Panc1 (cell line): ENCODE data around the gene ZCCHC17. TPM values are rescaled to one million over a fixed set of nuclear protein-coding genes. Genes with fewer than 3 reads are reported as not detected.

Experiments
- ATAC-seq: fragments of 200-7000 bp; cut with Tn5 transposase; 2 replicates; pipeline ENCODE4 v1.9.1; 2020; ENCODE audit warnings: mild to moderate bottlenecking, moderate library complexity
- BruUV-seq: library from RNA; stranded (reverse); fragments of 400-500 nt; replicated peaks from 2 replicates; lab custom pipeline; 2021; lab: Mats Ljungman, UMichigan
- CTCF ChIA-PET: fragments of 300-600 bp; sonication (Branson Sonifier 250); formaldehyde crosslinking; loops from one replicate; lab custom pipeline; 2022; ENCODE audit warnings: antibody characterized with exemption; lab: Charles Lee
- POLR2A ChIA-PET: fragments of 300-600 bp; sonication (Branson Sonifier 250); formaldehyde crosslinking; loops from one replicate; lab custom pipeline; 2022; ENCODE audit warnings: antibody characterized with exemption; lab: Charles Lee
- DNase-seq: peaks from one replicate; pipeline ENCODE4 v3.0.0-alpha.2; 2010; ENCODE audit warnings: low read depth, low spot score
- H3K27ac ChIP-seq: 2 replicates; pipeline ENCODE4 v1.5.1; 2011; ENCODE audit warnings: mild to moderate bottlenecking, low read length, inconsistent platforms
- H3K27me3 ChIP-seq: fragments of 200-500 bp; sonication (Bioruptor generic); 2 replicates; pipeline ENCODE4 v1.6.0; 2014; ENCODE audit warnings: low read length, inconsistent platforms; ENCODE audit not compliant: control insufficient read depth, insufficient read depth
- H3K36me3 ChIP-seq: fragments of 200-500 bp; sonication (Bioruptor generic); 2 replicates; pipeline ENCODE4 v1.5.1; 2014; ENCODE audit warnings: inconsistent platforms, mild to moderate bottlenecking, low read length, moderate library complexity; ENCODE audit not compliant: control insufficient read depth, insufficient read depth
- H3K4me1 ChIP-seq: 2 replicates; pipeline ENCODE4 v1.5.1; 2011; ENCODE audit warnings: inconsistent platforms, mild to moderate bottlenecking, low read length, moderate library complexity; ENCODE audit not compliant: control insufficient read depth, insufficient read depth
- H3K4me3 ChIP-seq, 2 experiments: 2 replicates each; pipeline ENCODE4 v1.5.1; 2011 to 2012; ENCODE audit warnings: low read depth in 2 of 2, low read length in 2 of 2, mild to moderate bottlenecking in 2 of 2, inconsistent platforms in 1 of 2, moderate library complexity in 1 of 2
- H3K9me3 ChIP-seq: fragments of 200-500 bp; sonication (Bioruptor generic); 2 replicates; pipeline ENCODE4 v1.5.1; 2014; ENCODE audit warnings: low read depth, mild to moderate bottlenecking, inconsistent platforms, low read length, moderate library complexity; ENCODE audit not compliant: control insufficient read depth, insufficient read depth
- POLR2AphosphoS5 ChIP-seq: IDR thresholded peaks from 2 replicates; pipeline ENCODE4 v1.6.1; 2012; ENCODE audit warnings: mild to moderate bottlenecking, low read depth, low read length, moderate library complexity
- SIN3A ChIP-seq: IDR thresholded peaks from 2 replicates; pipeline ENCODE4 v1.6.1; 2012; ENCODE audit warnings: low read depth, mild to moderate bottlenecking, low read length, moderate library complexity, borderline replicate concordance; ENCODE audit not compliant: insufficient read depth
- TCF7L2 ChIP-seq: IDR thresholded peaks from 2 replicates; pipeline ENCODE4 v1.6.1; 2011; ENCODE audit warnings: mild to moderate bottlenecking, low read depth, low read length, inconsistent platforms
- in situ Hi-C: cut with HindIII; loops from 2 replicates; pipeline ENCODE4 v1.10.0; 2016; ENCODE audit warnings: low sequenced_read_pairs, low pct_unique_long_range_greater_than_20kb
- intact Hi-C: fragments of 100-400 bp; cut with micrococcal nuclease; formaldehyde crosslinking; loops from one replicate; pipeline ENCODE4 v1.10.0; 2022; ENCODE audit not compliant: unreplicated experiment
- total RNA-seq: library from RNA; stranded (reverse); gene quantifications from one replicate; pipeline ENCODE4 v1.2.1, GENCODE V29; 2021; ENCODE audit not compliant: unreplicated experiment
- TF ChIP-seq, protein P1 (sequence below), 2 experiments: IDR thresholded peaks; 2 replicates each; pipeline ENCODE4 v1.6.1; 2011 to 2012; ENCODE audit warnings: low read depth in 2 of 2, control low read depth in 1 of 2, low read length in 1 of 2, mild to moderate bottlenecking in 1 of 2, moderate library complexity in 1 of 2; ENCODE audit not compliant: insufficient read depth in 1 of 2
- TF ChIP-seq, protein P2 (sequence below): fragments of 450-650 bp; IDR thresholded peaks from 2 replicates; pipeline ENCODE4 v1.5.1; 2017; ENCODE audit warnings: mild to moderate bottlenecking

Gene ZCCHC17
- total RNA-seq, 1 experiment from 2014 or later: 30.6 TPM

- H3K4me1 ChIP-seq: peaks cover 15% of the 10 kb centered on the region
- TF ChIP-seq POLR2AphosphoS5 (no peak), SIN3A (no peak), TCF7L2 (no peak)
- TF ChIP-seq, protein P1, sequence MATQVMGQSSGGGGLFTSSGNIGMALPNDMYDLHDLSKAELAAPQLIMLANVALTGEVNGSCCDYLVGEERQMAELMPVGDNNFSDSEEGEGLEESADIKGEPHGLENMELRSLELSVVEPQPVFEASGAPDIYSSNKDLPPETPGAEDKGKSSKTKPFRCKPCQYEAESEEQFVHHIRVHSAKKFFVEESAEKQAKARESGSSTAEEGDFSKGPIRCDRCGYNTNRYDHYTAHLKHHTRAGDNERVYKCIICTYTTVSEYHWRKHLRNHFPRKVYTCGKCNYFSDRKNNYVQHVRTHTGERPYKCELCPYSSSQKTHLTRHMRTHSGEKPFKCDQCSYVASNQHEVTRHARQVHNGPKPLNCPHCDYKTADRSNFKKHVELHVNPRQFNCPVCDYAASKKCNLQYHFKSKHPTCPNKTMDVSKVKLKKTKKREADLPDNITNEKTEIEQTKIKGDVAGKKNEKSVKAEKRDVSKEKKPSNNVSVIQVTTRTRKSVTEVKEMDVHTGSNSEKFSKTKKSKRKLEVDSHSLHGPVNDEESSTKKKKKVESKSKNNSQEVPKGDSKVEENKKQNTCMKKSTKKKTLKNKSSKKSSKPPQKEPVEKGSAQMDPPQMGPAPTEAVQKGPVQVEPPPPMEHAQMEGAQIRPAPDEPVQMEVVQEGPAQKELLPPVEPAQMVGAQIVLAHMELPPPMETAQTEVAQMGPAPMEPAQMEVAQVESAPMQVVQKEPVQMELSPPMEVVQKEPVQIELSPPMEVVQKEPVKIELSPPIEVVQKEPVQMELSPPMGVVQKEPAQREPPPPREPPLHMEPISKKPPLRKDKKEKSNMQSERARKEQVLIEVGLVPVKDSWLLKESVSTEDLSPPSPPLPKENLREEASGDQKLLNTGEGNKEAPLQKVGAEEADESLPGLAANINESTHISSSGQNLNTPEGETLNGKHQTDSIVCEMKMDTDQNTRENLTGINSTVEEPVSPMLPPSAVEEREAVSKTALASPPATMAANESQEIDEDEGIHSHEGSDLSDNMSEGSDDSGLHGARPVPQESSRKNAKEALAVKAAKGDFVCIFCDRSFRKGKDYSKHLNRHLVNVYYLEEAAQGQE (IDR thresholded peaks at IDR 0.05; ENCODE audit: insufficient read depth in 1 of 2, low read depth in 2 of 2, low read length in 1 of 2): no peak
- TF ChIP-seq, protein P2, sequence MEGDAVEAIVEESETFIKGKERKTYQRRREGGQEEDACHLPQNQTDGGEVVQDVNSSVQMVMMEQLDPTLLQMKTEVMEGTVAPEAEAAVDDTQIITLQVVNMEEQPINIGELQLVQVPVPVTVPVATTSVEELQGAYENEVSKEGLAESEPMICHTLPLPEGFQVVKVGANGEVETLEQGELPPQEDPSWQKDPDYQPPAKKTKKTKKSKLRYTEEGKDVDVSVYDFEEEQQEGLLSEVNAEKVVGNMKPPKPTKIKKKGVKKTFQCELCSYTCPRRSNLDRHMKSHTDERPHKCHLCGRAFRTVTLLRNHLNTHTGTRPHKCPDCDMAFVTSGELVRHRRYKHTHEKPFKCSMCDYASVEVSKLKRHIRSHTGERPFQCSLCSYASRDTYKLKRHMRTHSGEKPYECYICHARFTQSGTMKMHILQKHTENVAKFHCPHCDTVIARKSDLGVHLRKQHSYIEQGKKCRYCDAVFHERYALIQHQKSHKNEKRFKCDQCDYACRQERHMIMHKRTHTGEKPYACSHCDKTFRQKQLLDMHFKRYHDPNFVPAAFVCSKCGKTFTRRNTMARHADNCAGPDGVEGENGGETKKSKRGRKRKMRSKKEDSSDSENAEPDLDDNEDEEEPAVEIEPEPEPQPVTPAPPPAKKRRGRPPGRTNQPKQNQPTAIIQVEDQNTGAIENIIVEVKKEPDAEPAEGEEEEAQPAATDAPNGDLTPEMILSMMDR: no peak
- no peaks in the 10 kb centered on the region for H3K9me3 ChIP-seq
- in situ Hi-C loops: no loop called here
- ATAC-seq: no peak
- CTCF ChIA-PET: interaction anchor here (0.6 to 1.8 kb wide), 4 partner anchors 100 to 134 kb away, joined by 3 to 11 read pairs (median 6); no protein-coding TSS in a partner anchor
- peaks cover 5% of the 10 kb centered on the region; the same call in 1 of the 2 replicates for H3K36me3 ChIP-seq
- POLR2A ChIA-PET: interaction anchor here (0.6 kb wide), 2 partner anchors 34 to 139 kb away, joined by 5 to 6 read pairs; no protein-coding TSS in a partner anchor
- peak overlapping the region; percentile 98 for H3K27ac ChIP-seq
- intact Hi-C loops: no loop called here
- H3K27me3 ChIP-seq: no peaks in the 10 kb centered on the region
- BruUV-seq: TSS peak; percentile 84
- peak overlapping the region; percentile 97 to 100 for H3K4me3 ChIP-seq
- DNase-seq: no peak
Observed at GRCh38 chr1:31297277-31298247, 730 bp downstream of the ZCCHC17 start.

DNA sequence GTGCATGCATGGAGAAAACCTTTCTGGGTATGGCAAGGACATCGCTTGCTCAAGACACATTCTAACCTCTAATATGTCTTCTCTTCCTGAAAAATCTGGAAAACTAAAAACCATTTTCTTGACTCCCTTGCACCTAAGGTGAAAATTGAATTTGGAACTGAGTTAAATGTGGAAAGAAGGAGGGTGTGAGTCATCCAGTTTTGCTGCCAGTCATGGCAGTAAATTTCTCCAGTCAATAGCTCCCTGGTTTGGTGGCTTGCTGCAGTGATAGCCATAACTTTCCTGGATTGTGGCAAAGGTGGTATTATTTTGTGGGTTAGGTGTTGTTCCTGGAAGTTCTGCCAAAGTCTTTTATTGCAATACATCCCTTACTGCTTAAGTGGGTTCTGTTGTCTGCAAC, 2.5 kb downstream of the ZCCHC17 start:
- in situ Hi-C loops: no loop called here
- ChIA-PET CTCF (no interaction called here), POLR2A (no interaction called here)
- DNase-seq: no peak
- BruUV-seq: no TSS peak
- intact Hi-C loops: no loop called here
- no peak for ATAC-seq
- H3K4me3 ChIP-seq: no peak overlapping the region
- no peaks in the 10 kb centered on the region for H3K27me3 ChIP-seq
- no peak for TF ChIP-seq POLR2AphosphoS5
- TF ChIP-seq, protein P1 (IDR thresholded peaks at IDR 0.05; ENCODE audit: insufficient read depth in 1 of 2, low read depth in 2 of 2, low read length in 1 of 2): no peak
- TF ChIP-seq SIN3A: no peak
- TF ChIP-seq, protein P2: no peak
- no peak for TF ChIP-seq TCF7L2
- peaks cover 15% of the 10 kb centered on the region for H3K4me1 ChIP-seq
- H3K9me3 ChIP-seq: no peaks in the 10 kb centered on the region
- H3K36me3 ChIP-seq: peaks cover 3% of the 10 kb centered on the region; the same call in 1 of the 2 replicates
- H3K27ac ChIP-seq: no peak overlapping the region
